ENCODE measurements around the gene PKDREJ. TPM values are rescaled to one million over a fixed set of nuclear protein-coding genes. Genes with fewer than 3 reads are reported as not detected.

Gene PKDREJ
- total RNA-seq, 1 experiment from 2014 or later = 0.07 TPM

DNA sequence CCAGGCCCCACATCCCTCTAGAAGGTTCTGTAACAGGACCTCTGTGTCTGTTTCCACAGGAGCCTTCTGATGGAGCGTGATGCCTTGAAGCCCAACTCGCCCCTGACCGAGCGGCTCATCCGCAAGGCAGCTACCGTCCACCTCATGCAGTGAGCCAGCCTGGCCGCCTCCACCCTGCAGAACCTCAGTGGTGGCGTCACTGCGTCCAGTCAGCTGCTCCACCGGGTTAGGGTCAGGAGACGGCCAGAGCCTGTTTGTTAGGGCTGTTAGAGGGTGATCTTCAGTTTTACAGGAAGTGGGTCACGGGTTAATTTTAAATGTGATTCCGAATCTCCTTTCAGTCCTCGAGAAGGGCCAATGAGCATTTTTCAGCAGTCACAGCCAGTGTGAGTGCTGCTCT, 29.6 kb upstream of the PKDREJ start:
- H3K36me3 ChIP-seq (replicated peaks; ENCODE audit: control insufficient read depth, insufficient read depth, low read length) = no peaks in the 10 kb centered on the region
- H3K27me3 ChIP-seq (ENCODE audit: control insufficient read depth, insufficient read depth, low read length) = no peaks in the 10 kb centered on the region
- peak; percentile 36 for DNase-seq
- H3K4me3 ChIP-seq (ENCODE audit: insufficient read depth, low read depth, low read length) = no peak overlapping the region

DNA sequence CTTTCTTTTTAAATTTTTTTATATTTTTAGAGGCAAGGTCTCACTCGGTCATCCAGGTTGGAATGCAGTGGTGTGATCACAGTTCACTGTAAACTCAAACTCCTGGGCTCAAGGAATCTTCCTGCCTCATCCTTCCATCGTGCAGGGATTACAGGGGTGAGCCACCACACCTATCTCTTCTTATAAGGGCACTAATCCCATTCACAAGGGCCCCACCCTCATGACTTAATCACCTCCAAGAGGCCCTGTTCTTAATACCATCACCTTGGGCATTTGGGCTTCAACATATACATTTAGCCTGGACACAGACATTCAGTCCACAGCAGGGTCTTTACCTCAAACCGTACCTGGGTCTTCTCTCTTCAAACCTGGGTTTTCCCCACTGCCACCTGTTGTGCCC, 29.0 kb upstream of the PKDREJ start:
- H3K36me3 ChIP-seq (replicated peaks; ENCODE audit: control insufficient read depth, insufficient read depth, low read length) = no peaks in the 10 kb centered on the region
- no peak for DNase-seq
- H3K4me3 ChIP-seq (ENCODE audit: insufficient read depth, low read depth, low read length) = no peak overlapping the region
- H3K27me3 ChIP-seq (ENCODE audit: control insufficient read depth, insufficient read depth, low read length) = no peaks in the 10 kb centered on the region

DNA sequence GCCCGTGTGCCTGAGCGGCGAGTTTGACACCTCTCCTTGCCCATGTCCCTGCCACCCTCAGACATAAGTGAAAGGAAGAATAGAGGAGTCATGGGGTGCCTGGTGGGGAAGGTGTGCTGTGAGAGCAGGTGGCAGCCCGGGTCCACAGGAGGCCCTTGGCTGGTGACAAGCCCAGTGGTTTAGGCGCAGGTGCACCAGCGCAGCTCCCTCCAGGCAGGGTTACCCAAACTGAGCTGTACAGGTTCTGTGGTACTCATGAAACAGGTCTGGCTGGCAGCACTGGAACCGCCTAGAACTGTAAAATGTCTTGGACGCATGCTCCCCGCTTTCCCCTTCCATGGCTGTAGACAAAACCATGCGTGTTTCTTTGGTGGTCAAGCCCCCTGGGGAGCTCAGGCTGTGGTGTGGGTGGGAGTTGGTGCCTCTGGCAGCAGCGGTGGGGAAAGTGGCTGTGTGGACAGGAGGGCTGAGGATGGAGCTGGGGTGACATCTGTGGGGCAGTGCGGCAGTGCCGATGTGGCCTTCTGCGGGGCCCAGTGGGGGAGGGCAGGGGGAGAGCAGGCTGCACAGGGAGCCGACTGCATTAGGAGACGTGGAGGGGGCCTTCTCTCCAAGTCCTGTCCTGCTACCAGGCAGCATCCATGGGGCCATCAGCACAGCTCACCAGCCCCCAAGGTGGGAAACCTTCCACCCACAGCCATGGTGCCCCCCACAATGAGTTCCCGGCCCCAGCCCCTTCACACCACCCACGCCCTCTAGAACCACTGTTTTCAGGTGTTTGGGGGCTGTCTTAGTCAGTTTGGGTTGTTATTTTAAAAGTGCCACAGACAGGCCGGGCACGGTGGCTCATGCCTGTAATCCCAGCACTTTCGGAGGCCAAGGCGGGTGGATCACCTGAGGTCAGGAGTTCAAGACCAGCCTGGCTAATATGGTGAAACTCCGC, 28.0 kb upstream of the PKDREJ start:
- Histone ChIP-seq H3K27me3 (ENCODE audit: control insufficient read depth, insufficient read depth, low read length) (no peaks in the 10 kb centered on the region), H3K4me3 (ENCODE audit: insufficient read depth, low read depth, low read length) (no peak overlapping the region), H3K36me3 (replicated peaks; ENCODE audit: control insufficient read depth, insufficient read depth, low read length) (no peaks in the 10 kb centered on the region; the same call in none of the 2 replicates)
- DNase-seq = peak; percentile 35

DNA sequence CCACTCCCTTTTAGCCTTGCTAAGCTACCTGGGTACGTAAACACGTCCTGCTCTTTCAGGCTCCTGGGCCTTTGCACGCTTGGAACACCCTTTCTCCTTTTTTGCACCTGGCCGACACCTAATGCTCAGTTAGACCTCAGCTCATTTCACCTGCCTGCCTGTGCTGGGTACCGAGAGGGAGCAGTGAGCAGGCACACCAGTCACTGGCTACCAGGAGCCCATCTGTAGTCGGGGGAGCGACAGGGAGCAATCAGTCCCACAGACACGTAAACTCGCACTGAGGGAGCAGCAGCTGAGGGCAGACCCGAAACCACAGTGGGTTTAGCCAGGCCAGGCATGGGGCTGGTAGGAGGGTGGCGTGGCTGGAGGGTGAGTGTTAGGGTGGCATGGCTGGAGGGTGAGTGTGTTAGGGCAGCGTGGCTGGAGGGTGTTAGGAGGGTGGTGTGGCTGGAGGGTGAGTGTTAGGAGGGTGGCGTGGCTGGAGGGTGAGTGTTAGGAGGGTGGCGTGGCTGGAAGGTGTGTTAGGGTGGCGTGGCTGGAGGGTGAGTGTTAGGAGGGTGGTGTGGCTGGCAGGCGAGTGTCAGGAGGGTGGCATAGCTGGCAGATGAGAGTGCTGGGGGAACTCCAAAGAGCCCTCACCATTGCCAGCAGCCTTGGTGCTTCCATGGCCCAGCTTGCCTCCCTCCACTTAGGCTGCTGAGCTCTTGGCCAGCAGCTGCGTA, 27.1 kb upstream of the PKDREJ start:
- no peak for DNase-seq
- Histone ChIP-seq H3K4me3 (ENCODE audit: insufficient read depth, low read depth, low read length) (no peak overlapping the region), H3K27me3 (ENCODE audit: control insufficient read depth, insufficient read depth, low read length) (no peaks in the 10 kb centered on the region), H3K36me3 (replicated peaks; ENCODE audit: control insufficient read depth, insufficient read depth, low read length) (peaks cover under 1% of the 10 kb centered on the region)

DNA sequence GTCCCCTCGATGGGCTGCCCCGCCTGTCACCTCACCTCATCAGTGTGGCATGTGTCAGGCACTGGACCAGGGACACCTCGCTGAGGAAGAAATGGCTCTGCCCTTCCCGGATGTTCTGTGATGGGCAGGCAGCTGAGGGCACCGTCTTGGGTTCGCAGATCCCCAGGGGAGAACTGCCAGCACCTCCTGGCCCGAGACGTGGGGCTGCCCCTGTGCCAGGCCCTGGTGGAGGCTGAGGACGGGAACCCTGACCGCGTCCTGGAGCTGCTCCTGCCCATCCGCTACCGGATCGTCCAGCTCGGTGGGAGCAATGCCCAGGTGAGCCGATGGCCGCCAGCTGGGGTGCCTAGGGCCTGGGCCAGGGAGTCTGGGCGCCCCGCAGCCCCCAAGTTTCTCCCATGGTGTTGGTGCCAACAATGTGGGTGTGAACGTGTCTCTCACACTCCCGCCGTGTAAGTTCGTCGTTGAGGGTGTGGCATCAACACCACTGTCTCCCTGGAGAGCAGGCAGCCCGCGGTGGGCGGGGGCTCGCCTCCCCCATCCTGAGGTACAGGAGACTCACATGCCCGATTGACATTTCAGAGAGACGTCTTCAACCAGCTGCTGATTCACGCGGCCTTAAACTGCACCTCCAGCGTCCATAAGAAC, 26.2 kb upstream of the PKDREJ start:
- DNase-seq = peak; percentile 42
- peaks cover 3% of the 10 kb centered on the region for H3K36me3 ChIP-seq (replicated peaks; ENCODE audit: control insufficient read depth, insufficient read depth, low read length)
- no peaks in the 10 kb centered on the region for H3K27me3 ChIP-seq (ENCODE audit: control insufficient read depth, insufficient read depth, low read length)
- no peak overlapping the region for H3K4me3 ChIP-seq (ENCODE audit: insufficient read depth, low read depth, low read length)

DNA sequence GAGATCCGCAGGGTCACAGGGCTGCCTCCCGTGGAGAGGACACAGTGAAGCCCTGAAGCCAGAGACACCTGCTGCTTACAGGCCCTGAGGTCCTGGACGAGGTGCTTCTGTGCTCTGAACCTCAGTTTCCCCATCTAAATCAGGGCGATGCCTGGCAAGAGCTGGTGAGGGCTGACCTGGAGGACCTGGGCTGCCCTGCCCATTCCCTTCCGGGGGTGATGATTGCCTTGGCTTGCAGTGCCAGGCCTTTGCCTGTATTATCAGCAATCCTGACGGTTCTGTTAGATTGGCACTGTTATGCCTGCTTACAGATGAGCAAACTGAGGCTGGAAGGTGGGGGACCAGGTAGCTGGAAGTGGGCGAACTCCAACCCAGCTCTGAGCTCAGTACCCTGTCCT, 25.7 kb upstream of the PKDREJ start:
- no peaks in the 10 kb centered on the region for H3K27me3 ChIP-seq (ENCODE audit: control insufficient read depth, insufficient read depth, low read length)
- peaks cover 6% of the 10 kb centered on the region for H3K36me3 ChIP-seq (replicated peaks; ENCODE audit: control insufficient read depth, insufficient read depth, low read length)
- no peak for DNase-seq
- no peak overlapping the region for H3K4me3 ChIP-seq (ENCODE audit: insufficient read depth, low read depth, low read length)

DNA sequence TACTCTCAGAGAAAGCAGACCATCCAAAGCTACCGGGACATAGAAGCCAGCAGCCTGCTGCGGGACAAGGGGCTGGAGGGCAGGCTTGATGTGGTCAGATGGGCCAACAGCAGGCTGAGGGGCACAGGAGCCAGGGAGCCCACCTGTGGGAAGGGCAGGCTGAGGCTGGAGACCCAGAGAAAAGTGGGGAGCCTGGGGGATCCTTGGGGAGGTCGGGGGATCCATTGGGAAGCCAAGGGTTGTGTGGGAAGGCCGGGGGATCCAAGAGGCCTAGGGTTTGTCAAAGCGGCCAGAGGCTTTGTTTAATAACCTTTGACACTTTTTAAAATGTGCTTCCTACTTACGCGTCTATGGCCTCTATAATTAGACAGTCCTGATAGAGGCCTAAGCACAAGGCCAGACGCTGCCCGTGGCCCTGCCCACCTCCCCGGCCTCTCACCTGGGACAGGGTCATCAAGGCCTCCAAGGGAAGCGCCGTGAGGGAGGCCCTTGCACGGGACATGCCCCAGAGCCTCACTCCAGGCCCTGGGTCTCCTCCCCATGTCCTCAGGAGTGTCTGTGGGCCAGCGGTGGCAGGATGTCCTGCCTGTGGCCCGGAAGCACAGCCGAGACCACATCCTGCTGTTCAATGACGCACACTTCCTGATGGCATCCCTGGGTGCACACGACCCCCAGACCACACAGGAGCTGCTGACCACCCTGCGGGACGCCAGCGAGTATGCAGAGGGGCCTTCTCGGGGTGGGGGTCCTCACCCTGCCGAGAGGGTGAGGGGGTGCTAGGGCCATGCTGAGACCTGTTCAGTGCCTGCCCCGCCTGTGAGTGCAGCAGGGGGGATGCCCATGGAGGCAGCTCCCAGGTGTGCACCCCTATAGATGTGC, 25.0 kb upstream of the PKDREJ start:
- H3K27me3 ChIP-seq (ENCODE audit: control insufficient read depth, insufficient read depth, low read length) = no peaks in the 10 kb centered on the region
- DNase-seq = peak; percentile 44
- peaks cover 6% of the 10 kb centered on the region for H3K36me3 ChIP-seq (replicated peaks; ENCODE audit: control insufficient read depth, insufficient read depth, low read length)
- H3K4me3 ChIP-seq (ENCODE audit: insufficient read depth, low read depth, low read length) = no peak overlapping the region

DNA sequence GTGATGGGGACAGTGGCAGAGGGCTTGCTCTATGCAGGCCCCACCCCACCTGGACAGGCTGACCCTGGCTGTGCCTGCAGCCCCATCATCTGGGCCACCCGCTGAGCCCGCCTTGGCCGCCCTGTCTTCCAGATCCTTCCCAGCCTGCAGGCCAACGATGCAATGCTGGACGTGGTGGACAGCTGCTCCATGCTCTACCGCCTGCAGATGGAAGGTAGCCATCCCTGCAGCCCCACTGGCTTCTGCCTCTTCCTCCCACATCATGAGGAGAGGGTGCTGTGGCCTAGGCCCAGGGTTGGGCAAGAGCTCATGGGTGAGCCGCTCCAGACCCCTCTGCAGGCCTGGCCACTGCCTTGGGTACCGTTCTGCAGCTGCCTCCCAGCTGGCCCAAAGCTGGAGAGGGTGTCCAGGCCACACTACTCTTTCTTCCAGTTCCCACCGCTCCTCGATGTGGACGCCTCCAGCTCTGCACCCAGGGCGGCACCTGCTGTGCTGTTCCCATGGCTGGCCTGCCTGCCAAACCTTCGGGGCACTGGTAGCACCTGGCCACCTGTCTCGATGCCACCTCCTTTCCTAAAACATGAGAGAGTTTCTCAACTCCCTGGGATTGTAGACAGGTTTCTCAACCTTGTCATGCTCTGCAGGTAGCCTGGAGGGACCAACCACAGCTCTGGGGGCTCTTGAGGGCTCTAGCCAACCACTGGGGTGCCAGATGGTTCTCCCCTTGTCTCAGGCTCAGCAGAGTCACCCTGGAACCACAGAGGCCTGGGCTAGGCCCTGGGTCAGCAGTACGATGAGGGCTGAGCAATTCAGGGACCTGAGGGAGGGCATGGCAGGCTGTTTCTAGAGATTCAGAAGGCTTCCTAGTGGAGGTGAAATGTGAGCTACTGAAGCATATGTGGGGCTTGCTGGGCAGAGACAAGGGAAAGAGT, 24.1 kb upstream of the PKDREJ start:
- H3K27me3 ChIP-seq (ENCODE audit: control insufficient read depth, insufficient read depth, low read length) = no peaks in the 10 kb centered on the region
- DNase-seq = peak; percentile 36
- no peak overlapping the region for H3K4me3 ChIP-seq (ENCODE audit: insufficient read depth, low read depth, low read length)
- peaks cover 6% of the 10 kb centered on the region for H3K36me3 ChIP-seq (replicated peaks; ENCODE audit: control insufficient read depth, insufficient read depth, low read length)

DNA sequence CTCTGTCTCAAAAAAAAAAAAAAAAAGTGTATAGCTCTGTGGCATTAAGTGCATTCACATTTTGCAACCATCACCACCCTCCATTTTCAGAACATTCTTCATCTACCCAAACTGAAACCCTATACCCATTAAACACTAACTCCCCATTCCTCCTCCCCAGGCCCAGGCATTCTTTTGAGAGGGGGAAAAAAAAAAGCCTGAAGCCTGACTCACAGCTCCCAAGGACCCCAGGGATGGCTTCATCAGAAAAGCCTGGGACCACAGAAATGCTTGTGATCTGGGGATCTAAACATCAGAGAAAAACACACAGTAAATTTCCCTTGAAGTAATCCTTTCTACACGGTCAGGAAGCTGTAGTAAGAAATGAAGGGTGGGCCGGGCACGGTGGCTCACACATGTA, 22.9 kb upstream of the PKDREJ start:
- DNase-seq = no peak
- Histone ChIP-seq H3K36me3 (replicated peaks; ENCODE audit: control insufficient read depth, insufficient read depth, low read length) (peaks cover 6% of the 10 kb centered on the region), H3K27me3 (ENCODE audit: control insufficient read depth, insufficient read depth, low read length) (no peaks in the 10 kb centered on the region), H3K4me3 (ENCODE audit: insufficient read depth, low read depth, low read length) (no peak overlapping the region)

DNA sequence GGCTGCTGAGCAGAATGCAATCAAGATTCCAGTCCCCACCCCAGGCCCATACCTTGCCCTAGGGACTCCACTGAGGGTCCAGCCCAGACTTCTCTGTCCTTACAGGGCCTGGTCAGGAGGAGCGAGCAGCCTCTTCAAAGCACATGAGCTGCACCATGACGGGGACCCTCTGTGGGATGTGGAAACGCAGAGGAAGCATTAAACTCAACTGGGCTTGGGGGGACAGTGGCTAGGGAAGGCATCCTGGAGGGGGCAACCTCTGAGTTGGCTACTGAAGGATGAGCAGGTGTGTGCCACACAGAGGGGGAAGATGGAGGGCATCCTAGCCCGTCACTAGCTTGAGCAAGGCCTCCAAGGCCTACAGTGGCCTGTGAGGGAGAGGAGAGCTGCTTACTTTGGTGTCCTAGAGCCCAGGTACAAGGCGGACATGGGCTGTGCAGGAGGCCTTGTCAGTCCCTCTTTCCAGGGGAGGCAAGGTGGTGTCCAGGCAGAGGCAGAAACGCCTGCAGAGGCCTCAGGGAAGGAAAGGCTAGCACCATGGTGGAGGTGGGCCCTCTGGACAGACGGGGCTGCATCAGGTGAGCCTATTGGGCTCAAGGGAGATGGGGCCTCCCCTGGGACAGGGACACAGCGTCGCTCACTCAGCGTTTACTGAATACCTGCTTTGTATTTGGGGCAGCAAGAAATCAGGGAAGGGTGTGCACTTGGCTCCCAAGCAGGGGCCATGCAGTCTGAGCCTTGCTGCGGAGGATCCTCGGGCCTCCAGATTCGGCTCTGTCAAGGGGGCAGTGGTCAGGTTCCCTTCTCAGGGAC, 18.9 kb upstream of the PKDREJ start:
- H3K36me3 ChIP-seq (replicated peaks; ENCODE audit: control insufficient read depth, insufficient read depth, low read length) = peaks cover 10% of the 10 kb centered on the region
- DNase-seq = no peak

DNA sequence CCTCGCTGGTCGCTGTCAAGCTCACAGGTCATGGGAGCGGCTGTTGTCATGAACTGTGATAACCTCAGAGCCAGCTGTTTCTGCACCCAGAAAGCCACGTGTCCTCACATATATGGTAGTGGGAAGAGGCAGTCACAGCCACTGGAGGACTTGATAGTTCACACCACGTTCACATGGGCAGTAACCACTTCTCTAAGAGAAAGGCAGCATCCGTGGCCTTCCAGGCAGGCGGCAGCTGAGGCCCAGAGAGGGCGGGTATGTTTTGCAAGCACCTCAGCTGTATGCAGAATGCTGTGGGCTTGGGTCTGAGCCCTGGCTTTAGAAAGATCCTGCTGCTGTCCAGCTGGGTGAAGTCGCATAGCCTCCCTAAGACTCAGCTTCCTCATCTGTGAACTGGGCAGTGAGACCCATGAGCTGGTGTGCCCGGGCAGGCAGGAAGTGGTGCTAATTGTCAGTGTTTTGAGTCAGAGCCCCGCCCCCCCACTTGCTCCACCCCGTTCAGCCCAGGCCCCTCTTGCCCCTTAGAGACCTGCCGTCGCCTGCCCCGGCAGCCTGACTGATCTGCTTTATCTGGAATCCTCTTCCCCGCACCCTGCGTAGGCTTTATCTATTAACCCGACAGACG, 18.0 kb upstream of the PKDREJ start:
- DNase-seq = peak; percentile 43
- Histone ChIP-seq H3K4me3 (ENCODE audit: insufficient read depth, low read depth, low read length) (no peak overlapping the region), H3K36me3 (replicated peaks; ENCODE audit: control insufficient read depth, insufficient read depth, low read length) (peaks cover 12% of the 10 kb centered on the region), H3K27me3 (ENCODE audit: control insufficient read depth, insufficient read depth, low read length) (no peaks in the 10 kb centered on the region)

More for the DNA sequence above, 18.9 kb upstream of the PKDREJ start:
- Histone ChIP-seq H3K27me3 (ENCODE audit: control insufficient read depth, insufficient read depth, low read length) (no peaks in the 10 kb centered on the region), H3K4me3 (ENCODE audit: insufficient read depth, low read depth, low read length) (no peak overlapping the region)

DNA sequence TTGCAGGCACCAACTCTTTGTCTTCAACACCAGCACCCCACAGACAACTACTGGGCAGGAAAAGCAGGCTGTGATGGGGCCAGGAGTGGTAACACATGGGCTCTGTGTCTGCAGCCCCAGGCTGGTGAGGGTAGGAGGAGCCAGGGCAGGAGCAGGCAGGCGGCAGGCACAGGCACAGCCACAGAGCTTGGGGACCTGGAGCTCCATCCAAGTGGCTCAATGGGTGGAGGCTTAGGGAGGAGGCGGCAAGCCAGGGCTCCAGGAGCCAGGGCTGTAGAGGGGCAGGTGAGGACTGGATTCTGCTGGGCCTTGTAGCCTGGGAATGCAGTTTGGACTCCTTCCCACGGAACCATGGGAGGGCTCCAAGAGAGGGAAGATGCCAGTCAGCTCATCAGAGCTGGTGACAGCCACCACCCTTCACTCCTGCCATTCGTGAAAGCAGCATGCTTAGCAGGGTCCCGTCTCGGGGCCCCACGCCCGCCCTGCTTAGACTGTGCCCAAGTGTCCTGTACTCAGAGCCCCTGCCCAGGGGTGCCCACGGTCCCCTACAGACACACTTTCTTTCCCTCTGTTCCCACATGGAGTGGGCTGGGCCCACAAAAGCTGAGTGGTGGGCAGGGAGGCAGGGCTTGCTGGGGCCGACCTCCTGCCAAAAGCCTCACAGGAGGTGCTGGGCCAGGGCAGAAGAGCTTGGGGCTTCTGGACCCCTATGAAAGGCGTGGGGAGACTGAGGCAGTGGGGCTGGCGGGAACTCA, 17.1 kb upstream of the PKDREJ start:
- Histone ChIP-seq H3K27me3 (ENCODE audit: control insufficient read depth, insufficient read depth, low read length) (no peaks in the 10 kb centered on the region), H3K4me3 (ENCODE audit: insufficient read depth, low read depth, low read length) (no peak overlapping the region), H3K36me3 (replicated peaks; ENCODE audit: control insufficient read depth, insufficient read depth, low read length) (peaks cover 16% of the 10 kb centered on the region)
- peak; percentile 23 for DNase-seq
